ENCODE results near the gene ISM1.

Gene ISM1

GRCh38 chr20:13283869-13284829, 63.1 kb downstream of the ISM1 start:
- no peak for DNase-seq (ENCODE audit: low read depth in 3 of 3)

GRCh38 chr20:13284830-13285229, 63.8 kb downstream of the ISM1 start:
- DNase-seq (ENCODE audit: low read depth in 3 of 3): no peak

DNA sequence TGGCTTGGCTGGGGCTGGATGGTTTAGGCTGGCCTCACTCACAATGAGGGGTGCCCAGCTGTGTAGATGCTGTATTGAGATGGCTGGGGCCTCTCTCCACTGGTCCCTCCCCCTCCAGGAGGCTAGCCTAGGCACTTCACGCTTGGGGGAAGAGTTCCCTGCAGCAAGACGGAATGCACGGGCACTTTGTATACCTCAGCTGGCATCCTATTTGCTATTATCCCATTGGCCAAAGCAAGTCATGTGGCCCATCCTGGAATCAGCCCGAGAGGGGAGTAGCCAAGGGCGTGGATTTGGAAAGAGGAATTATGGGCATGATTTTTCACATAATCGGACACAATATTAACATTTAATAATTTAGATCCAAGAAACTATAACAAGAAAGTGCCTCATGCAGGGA, 64.3 kb downstream of the ISM1 start:
- DNase-seq (ENCODE audit: low read depth in 3 of 3): no peak

DNA sequence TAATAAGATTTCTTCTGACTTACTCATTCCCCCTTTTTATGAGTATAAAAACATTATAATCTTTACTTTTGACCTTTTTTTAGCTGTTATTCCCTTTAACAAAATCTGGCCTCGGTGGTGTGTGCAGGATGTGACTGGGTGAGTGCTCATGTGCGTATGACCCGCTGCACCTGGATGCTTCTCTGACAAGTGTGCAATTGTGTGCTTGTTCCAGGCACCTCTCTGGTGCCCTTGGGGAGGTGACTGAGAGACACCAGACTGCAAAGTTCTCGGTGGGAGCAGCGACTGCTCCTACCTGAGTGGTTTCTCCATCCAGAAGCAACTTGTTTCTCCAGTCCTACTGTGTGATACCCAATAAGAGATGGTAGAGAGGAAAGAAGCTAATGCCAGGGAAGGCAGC, 65.0 kb downstream of the ISM1 start:
- no peak for DNase-seq (ENCODE audit: low read depth in 3 of 3)

- DNase-seq (ENCODE audit: low read depth in 3 of 3): no peak
Observed at GRCh38 chr20:13286607-13287006, 65.5 kb downstream of the ISM1 start.

DNA sequence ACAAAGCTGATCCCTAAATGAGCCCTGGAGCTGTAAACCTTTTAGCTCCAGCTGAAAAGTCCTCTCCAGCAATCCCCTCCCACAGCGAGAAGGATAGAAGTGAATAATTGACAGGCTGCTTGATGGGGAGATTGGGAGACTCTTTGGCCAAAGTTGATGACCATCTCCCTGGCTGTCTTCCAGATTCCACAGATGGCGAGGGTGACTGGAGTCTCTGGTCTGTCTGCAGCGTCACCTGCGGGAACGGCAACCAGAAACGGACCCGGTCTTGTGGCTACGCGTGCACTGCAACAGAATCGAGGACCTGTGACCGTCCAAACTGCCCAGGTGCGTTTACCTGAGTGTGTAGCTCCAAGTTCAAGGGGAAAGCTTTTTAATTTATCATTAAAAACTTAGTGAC, 67.3 kb downstream of the ISM1 start:
- DNase-seq (ENCODE audit: low read depth in 3 of 3): no peak

DNA sequence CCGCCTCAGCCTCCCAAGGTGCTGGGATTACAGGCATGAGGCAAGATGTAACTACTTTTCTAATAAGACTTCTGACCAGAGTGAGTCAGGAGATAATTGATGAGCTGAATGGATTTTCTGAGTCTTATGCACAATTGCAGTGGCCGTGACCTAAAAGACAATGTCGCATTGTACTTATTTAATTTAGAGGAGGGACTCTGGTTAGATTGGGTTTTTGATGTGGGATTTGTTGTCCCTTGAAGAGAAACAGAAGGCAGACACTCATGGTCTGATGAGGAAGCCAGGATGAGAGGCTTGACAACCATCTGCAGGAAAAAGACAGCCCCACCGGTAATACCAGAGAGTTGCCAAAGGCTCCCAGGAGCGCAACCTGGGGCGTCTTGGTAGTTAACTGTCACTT, 68.0 kb downstream of the ISM1 start:
- DNase-seq (ENCODE audit: low read depth in 3 of 3): no peak

GRCh38 chr20:13290724-13291123, 69.7 kb downstream of the ISM1 start:
- no peak for DNase-seq (ENCODE audit: low read depth in 3 of 3)

DNA sequence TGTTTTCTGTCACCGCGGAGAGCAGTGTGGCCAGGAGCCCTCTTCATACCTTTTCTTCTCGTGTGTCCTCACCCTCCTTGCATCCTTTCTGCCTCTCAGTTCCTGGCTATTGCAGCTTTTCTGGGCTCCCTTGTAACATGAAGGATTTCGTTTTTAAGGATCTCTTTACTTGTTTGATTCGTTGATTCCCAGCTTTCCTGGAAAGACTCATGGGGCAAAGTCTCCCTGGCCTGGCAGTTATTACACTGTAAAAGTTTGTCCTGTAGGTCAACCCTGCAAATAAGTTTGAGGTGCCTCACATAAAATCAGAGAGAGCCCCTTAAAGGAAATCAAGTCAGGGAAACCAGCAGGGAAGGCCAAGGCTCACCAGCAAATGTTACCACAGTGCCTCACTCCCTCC, 70.1 kb downstream of the ISM1 start:
- DNase-seq (ENCODE audit: low read depth in 3 of 3): no peak

DNA sequence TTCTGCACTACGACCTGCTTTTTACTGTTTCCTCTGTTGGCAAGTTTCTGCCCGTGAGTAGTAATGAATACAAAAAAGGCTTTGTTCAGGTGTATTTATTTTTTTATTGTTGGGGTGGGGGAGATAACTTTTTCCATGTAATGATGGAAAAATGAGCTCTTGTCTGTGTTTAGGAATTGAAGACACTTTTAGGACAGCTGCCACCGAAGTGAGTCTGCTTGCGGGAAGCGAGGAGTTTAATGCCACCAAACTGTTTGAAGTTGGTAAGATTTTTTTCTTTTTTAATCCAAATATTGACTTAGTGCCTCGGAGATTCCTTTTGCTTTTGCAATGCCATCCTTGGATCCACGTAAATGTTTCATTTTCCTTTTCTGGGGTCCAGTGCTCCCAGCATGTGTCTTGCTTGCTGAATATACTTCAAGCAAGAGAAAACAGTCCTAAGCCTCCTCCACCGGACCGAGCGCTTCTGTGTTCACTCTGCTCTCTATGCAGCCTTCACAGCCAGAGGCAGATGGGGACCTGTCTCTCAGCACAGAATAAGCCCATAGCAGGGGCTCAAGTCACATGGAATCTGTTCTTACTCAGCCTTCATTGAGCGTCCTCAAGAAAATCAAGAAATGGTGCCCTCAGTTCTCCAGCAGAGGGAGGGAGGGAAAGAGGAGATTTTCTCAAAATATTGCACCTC, 71.3 kb downstream of the ISM1 start:
- no peak for DNase-seq (ENCODE audit: low read depth in 3 of 3)

DNA sequence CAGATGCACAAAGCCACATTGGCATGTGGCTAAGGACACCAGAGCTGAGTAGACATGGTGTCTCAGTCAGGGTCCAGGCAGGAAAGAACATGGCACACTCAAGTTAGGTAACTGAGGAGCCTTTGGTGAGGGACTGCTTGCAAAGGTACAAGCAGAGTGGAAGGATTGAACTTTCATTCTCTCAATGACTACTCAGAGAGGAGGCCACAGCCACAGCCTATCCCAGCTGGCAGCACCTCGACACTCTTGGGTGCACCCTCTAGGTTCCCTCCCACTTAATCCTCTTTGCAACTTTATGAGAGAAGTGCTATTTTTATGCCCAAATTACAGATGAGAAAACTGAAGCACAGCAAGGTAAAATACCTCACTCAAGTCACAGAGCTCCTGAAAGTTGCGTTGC, 73.4 kb downstream of the ISM1 start:
- no peak for DNase-seq (ENCODE audit: low read depth in 3 of 3)

GRCh38 chr20:13295637-13296036, 74.6 kb downstream of the ISM1 start:
- DNase-seq (ENCODE audit: low read depth in 3 of 3): no peak

GRCh38 chr20:13296070-13296469, 75.0 kb downstream of the ISM1 start:
- DNase-seq (ENCODE audit: low read depth in 3 of 3): no peak

- no peak for DNase-seq (ENCODE audit: low read depth in 3 of 3)
Observed at GRCh38 chr20:13297147-13297899, 76.2 kb downstream of the ISM1 start.

- no peak for DNase-seq (ENCODE audit: low read depth in 3 of 3)
Observed at GRCh38 chr20:13298692-13299373, 77.8 kb downstream of the ISM1 start.

- DNase-seq (ENCODE audit: low read depth in 3 of 3): no peak
Observed at GRCh38 chr20:13299401-13299800, 78.3 kb downstream of the ISM1 start.

DNA sequence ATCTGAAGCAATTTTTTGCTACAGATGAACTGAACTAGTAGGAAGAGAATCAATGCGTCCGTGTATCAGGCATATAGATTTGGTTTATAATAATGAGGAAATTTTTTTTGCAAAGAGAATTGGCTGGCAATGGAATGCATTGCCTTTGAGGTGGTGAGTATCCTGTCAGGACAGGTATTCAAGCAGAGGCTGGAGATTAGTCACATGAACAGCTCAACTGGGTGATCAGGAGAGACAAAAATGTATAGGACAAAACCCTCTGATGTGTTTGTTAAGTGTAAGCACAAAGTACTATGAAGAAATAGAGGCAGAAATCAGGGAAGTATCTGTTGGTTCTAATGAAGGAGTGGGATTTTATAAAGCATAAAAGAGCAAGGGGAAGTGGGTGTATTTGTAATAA, 80.5 kb downstream of the ISM1 start:
- no peak for DNase-seq (ENCODE audit: low read depth in 3 of 3)

DNA sequence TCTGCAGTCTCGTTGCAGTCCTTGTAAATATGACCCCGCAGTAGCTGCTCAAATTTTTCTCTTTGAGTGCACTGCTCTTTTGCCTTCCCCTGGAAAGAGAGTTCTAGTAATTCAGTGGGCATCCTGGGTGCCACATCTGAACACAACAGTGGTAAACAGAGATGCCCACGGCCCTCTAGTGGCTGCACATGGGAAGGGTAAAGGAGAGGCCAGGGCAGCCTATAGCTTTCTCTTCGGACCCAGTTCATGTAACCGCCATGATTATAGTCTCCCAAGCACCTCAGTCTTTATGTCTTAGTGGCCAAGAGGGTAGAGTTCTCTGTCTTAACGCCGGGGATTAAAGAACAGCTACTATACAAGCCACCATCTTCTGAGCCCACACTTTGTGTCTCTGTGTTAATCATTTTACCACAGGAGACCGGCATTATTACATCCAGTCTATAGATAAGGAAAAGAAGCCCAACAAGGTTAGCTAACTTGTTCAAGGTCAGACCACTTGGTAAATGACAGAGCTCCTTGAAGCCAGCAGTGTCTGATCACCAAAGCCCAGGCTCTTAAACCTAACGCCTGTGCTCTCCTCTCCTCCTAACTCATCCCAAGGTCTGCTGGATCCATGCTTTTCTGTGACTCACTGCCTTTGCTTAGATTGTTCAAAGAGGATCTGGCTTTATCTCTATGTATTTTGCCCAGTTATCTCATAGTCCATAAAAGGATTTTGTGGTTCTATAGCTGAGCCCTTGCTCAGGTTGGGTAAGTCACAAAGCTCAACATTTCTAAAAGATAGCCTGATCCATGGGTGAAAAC, 81.8 kb downstream of the ISM1 start:
- DNase-seq (ENCODE audit: low read depth in 3 of 3): peak; percentile 25 to 36 (median 27)

- DNase-seq (ENCODE audit: low read depth in 3 of 3): no peak
Observed at GRCh38 chr20:13305284-13305683, 84.2 kb downstream of the ISM1 start.

GRCh38 chr20:13307562-13308163, 86.6 kb downstream of the ISM1 start:
- no peak for DNase-seq (ENCODE audit: low read depth in 3 of 3)

- DNase-seq (ENCODE audit: low read depth in 3 of 3): peak in 1 of 3 donors; percentile 32
Observed at GRCh38 chr20:13312300-13312699, 91.2 kb downstream of the ISM1 start.
